ENCODE measurements around the gene AXL.

DNA sequence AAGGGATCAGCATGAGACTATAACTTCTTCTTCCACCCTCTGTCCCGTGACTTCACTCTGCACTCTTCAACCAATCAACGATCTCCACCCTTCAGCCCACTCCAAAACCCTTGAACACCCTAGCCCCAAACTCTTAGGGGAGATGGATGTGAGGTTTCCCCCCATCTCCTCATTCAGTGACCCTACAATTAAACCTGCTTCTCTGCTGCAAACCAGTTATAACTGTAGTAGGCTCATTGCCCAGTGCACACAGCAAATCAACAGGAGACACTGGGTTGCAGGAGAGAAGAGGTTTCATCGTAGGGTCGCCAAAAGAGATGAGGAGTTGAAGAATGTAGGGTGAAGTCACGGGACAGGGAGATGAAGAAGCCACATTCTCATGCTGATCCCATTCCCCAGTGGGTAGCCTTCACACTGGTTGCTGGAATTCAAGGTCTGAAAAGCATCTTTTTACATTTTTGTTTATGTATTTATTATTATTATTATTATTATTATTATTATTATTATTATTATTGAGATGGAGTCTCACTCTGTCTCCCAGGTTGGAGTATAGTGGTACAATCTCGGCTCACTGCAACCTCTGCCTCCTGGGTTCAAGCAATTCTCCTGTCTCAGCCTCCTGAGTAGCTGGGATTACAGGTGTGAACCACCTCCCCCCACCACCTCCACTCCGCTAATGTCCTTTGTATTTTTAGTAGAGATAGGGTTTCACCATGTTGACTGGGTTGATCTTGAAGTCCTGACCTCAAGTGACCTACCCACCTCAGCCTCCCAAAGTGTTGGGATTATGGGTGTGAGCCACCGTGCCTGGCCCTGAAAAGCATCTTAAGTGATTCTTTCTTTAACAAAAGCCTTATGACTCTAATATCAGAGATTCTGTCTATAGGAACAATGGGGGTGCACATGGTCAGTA, 31.8 kb upstream of the AXL start:
- no peak for TF ChIP-seq ZBTB7A (IDR thresholded peaks at IDR 0.05; ENCODE audit: low read depth)
- TF ChIP-seq YY1 (IDR thresholded peaks at IDR 0.05; ENCODE audit: low read depth): no peak
- TF ChIP-seq, protein P1, sequence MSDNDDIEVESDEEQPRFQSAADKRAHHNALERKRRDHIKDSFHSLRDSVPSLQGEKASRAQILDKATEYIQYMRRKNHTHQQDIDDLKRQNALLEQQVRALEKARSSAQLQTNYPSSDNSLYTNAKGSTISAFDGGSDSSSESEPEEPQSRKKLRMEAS (IDR thresholded peaks at IDR 0.05): no peak
- no peak for TF ChIP-seq FOXM1 (IDR thresholded peaks at IDR 0.05; ENCODE audit: borderline replicate concordance, low read depth)
- no peak for TF ChIP-seq TEAD4 (IDR thresholded peaks at IDR 0.05)
- no peak for TF ChIP-seq EP300 (IDR thresholded peaks at IDR 0.05; ENCODE audit: borderline replicate concordance)
- no peak for TF ChIP-seq CEBPB (IDR thresholded peaks at IDR 0.05)
